Liver (tissue), 3 donors: Measurements from ENCODE around the gene KCNQ1.

Experiments used
- EGR1 ChIP-seq, 2 donors: IDR thresholded peaks; 2 replicates each; pipeline ENCODE4 v1.6.1; 2016 to 2018; ENCODE audit warnings: antibody characterized with exemption in 2 of 2, low read depth in 2 of 2
- GABPA ChIP-seq, 2 donors: IDR thresholded peaks in 1 of 2; conservative IDR thresholded peaks in 1 of 2; 2 replicates each; pipeline ENCODE4 v1.6.1; 2016; ENCODE audit warnings: antibody characterized with exemption in 2 of 2, mild to moderate bottlenecking in 1 of 2, moderate library complexity in 1 of 2
- HNF4A ChIP-seq, 2 donors: conservative IDR thresholded peaks; 2 replicates each; pipeline ENCODE4 v1.6.1; 2016; ENCODE audit warnings: antibody characterized with exemption in 2 of 2, mild to moderate bottlenecking in 2 of 2
- HNF4G ChIP-seq: IDR thresholded peaks from 2 replicates; pipeline ENCODE4 v1.6.1; 2016; ENCODE audit warnings: antibody characterized with exemption
- MAX ChIP-seq: IDR thresholded peaks from 2 replicates; pipeline ENCODE4 v1.6.1; 2016; ENCODE audit warnings: antibody characterized with exemption
- RAD21 ChIP-seq, 2 donors: IDR thresholded peaks; 2 replicates each; pipeline ENCODE4 v1.6.1; 2016; ENCODE audit warnings: antibody characterized with exemption in 2 of 2, mild to moderate bottlenecking in 2 of 2
- REST ChIP-seq: IDR thresholded peaks from 2 replicates; pipeline ENCODE4 v1.6.1; 2016; ENCODE audit warnings: antibody characterized with exemption, mild to moderate bottlenecking
- TAF1 ChIP-seq: conservative IDR thresholded peaks from 2 replicates; pipeline ENCODE4 v1.6.1; 2016; ENCODE audit warnings: antibody characterized with exemption, mild to moderate bottlenecking
- ZBTB33 ChIP-seq: IDR thresholded peaks from 2 replicates; pipeline ENCODE4 v1.6.1; 2016; ENCODE audit warnings: antibody characterized with exemption
- TF ChIP-seq, protein P1 (sequence below): fragments of 150-350 bp; IDR thresholded peaks from 2 replicates; pipeline ENCODE4 v1.5.1; 2017; ENCODE audit warnings: improper control_type of control experiment, low read depth, low read length; ENCODE audit not compliant: missing input control
- donor health status: healthy.
- donor health status: healthy.

GRCh38 chr11:2792381-2793250 is 347.8 kb downstream of the KCNQ1 start:
- TF ChIP-seq, protein P1, sequence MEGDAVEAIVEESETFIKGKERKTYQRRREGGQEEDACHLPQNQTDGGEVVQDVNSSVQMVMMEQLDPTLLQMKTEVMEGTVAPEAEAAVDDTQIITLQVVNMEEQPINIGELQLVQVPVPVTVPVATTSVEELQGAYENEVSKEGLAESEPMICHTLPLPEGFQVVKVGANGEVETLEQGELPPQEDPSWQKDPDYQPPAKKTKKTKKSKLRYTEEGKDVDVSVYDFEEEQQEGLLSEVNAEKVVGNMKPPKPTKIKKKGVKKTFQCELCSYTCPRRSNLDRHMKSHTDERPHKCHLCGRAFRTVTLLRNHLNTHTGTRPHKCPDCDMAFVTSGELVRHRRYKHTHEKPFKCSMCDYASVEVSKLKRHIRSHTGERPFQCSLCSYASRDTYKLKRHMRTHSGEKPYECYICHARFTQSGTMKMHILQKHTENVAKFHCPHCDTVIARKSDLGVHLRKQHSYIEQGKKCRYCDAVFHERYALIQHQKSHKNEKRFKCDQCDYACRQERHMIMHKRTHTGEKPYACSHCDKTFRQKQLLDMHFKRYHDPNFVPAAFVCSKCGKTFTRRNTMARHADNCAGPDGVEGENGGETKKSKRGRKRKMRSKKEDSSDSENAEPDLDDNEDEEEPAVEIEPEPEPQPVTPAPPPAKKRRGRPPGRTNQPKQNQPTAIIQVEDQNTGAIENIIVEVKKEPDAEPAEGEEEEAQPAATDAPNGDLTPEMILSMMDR: no peak
- TF ChIP-seq HNF4G: no peak
- TF ChIP-seq GABPA (IDR thresholded peaks at IDR 0.05 in 1 of 2, conservative IDR thresholded peaks at IDR 0.05 in 1 of 2): no peak
- no peak for TF ChIP-seq TAF1
- no peak for TF ChIP-seq EGR1 (IDR thresholded peaks at IDR 0.05; ENCODE audit: low read depth in 2 of 2)
- no peak for TF ChIP-seq RAD21 (IDR thresholded peaks at IDR 0.05)
- no peak for TF ChIP-seq MAX
- no peak for TF ChIP-seq HNF4A (conservative IDR thresholded peaks at IDR 0.05)
- no peak for TF ChIP-seq ZBTB33
- no peak for TF ChIP-seq REST
